ENCODE results near the gene FAM47E. TPM values are rescaled to one million over a fixed set of nuclear protein-coding genes. Genes with fewer than 3 reads are reported as not detected.

FAM47E gene
- total and polyA plus RNA-seq, 4 donors, result 0.85 to 2.5 (median 1.7) TPM

GRCh38 chr4:76232681-76233080, 18.8 kb upstream of the FAM47E start:
- Histone ChIP-seq H3K4me3 (ENCODE audit: low read depth in 1 of 3, low read length in 3 of 3) (no peak overlapping the region), H3K27ac (ENCODE audit: low read depth in 1 of 2, low read length in 2 of 2) (no peak overlapping the region), H3K9ac (ENCODE audit: low read depth in 1 of 2, low read length in 2 of 2) (no peak overlapping the region), H3K9me3 (ENCODE audit: control insufficient read depth in 4 of 4, low read length in 3 of 4) (no peaks in the 10 kb centered on the region), H3K36me3 (ENCODE audit: control insufficient read depth in 4 of 4, insufficient read depth in 3 of 4, low read depth in 1 of 4, low read length in 3 of 4) (no peaks in the 10 kb centered on the region), H3K27me3 (ENCODE audit: control insufficient read depth in 4 of 4, insufficient read depth in 4 of 4, low read length in 3 of 4) (no peaks in the 10 kb centered on the region), H3K4me1 (ENCODE audit: control insufficient read depth in 4 of 4, insufficient read depth in 4 of 4, low read length in 3 of 4) (peaks cover 1 to 7% (median 6%) of the 10 kb centered on the region in 4 donors)
- WGBS, result 88% methylated on average over 1 of the region's 1 CpG
- TF ChIP-seq HNF4A (conservative IDR thresholded peaks at IDR 0.05), result no peak
- TF ChIP-seq TAF1 (conservative IDR thresholded peaks at IDR 0.05), result no peak
- TF ChIP-seq, protein P1, sequence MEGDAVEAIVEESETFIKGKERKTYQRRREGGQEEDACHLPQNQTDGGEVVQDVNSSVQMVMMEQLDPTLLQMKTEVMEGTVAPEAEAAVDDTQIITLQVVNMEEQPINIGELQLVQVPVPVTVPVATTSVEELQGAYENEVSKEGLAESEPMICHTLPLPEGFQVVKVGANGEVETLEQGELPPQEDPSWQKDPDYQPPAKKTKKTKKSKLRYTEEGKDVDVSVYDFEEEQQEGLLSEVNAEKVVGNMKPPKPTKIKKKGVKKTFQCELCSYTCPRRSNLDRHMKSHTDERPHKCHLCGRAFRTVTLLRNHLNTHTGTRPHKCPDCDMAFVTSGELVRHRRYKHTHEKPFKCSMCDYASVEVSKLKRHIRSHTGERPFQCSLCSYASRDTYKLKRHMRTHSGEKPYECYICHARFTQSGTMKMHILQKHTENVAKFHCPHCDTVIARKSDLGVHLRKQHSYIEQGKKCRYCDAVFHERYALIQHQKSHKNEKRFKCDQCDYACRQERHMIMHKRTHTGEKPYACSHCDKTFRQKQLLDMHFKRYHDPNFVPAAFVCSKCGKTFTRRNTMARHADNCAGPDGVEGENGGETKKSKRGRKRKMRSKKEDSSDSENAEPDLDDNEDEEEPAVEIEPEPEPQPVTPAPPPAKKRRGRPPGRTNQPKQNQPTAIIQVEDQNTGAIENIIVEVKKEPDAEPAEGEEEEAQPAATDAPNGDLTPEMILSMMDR (IDR thresholded peaks at IDR 0.05; ENCODE audit: low read depth, low read length, missing input control), result no peak
- no peak for TF ChIP-seq YY1 (IDR thresholded peaks at IDR 0.05)
- DNase-seq (ENCODE audit: low spot score), result no peak

GRCh38 chr4:76233083-76233482, 18.4 kb upstream of the FAM47E start:
- Histone ChIP-seq H3K36me3 (ENCODE audit: control insufficient read depth in 4 of 4, insufficient read depth in 3 of 4, low read depth in 1 of 4, low read length in 3 of 4) (no peaks in the 10 kb centered on the region), H3K9me3 (ENCODE audit: control insufficient read depth in 4 of 4, low read length in 3 of 4) (no peaks in the 10 kb centered on the region), H3K4me1 (ENCODE audit: control insufficient read depth in 4 of 4, insufficient read depth in 4 of 4, low read length in 3 of 4) (peaks cover 1 to 7% (median 6%) of the 10 kb centered on the region in 4 donors), H3K27me3 (ENCODE audit: control insufficient read depth in 4 of 4, insufficient read depth in 4 of 4, low read length in 3 of 4) (no peaks in the 10 kb centered on the region), H3K9ac (ENCODE audit: low read depth in 1 of 2, low read length in 2 of 2) (no peak overlapping the region), H3K27ac (ENCODE audit: low read depth in 1 of 2, low read length in 2 of 2) (no peak overlapping the region), H3K4me3 (ENCODE audit: low read depth in 1 of 3, low read length in 3 of 3) (no peak overlapping the region)
- no peak for DNase-seq (ENCODE audit: low spot score)
- TF ChIP-seq YY1 (IDR thresholded peaks at IDR 0.05) (no peak), HNF4A (conservative IDR thresholded peaks at IDR 0.05) (no peak), ZBTB33 (IDR thresholded peaks at IDR 0.05) (no peak), REST (IDR thresholded peaks at IDR 0.05) (no peak), HNF4G (IDR thresholded peaks at IDR 0.05) (no peak), FOXA1 (IDR thresholded peaks at IDR 0.05) (no peak)
- TF ChIP-seq, protein P1 (IDR thresholded peaks at IDR 0.05; ENCODE audit: low read depth, low read length, missing input control), result no peak
- WGBS, result 82% methylated on average over 4 of the region's 4 CpGs

Data from liver (tissue), 9 donors.